Fibroblast of pulmonary artery (primary cell): ENCODE measurements around the gene MYL7.

Experiments
- DNase-seq: peaks from one replicate; pipeline ENCODE4 v3.0.0-alpha.2; 2010; ENCODE audit warnings: low read depth
- H3K4me3 ChIP-seq: replicated peaks from 2 replicates; pipeline ENCODE4 v1.5.1; 2011; ENCODE audit warnings: low read depth, mild to moderate bottlenecking, control low read depth, low read length, moderate library complexity
- TF ChIP-seq, protein P1 (sequence below): IDR thresholded peaks from 2 replicates; pipeline ENCODE4 v1.5.1; 2011; ENCODE audit warnings: mild to moderate bottlenecking, control low read depth, low read length, inconsistent platforms; ENCODE audit errors: missing control alignments

Gene MYL7

DNA sequence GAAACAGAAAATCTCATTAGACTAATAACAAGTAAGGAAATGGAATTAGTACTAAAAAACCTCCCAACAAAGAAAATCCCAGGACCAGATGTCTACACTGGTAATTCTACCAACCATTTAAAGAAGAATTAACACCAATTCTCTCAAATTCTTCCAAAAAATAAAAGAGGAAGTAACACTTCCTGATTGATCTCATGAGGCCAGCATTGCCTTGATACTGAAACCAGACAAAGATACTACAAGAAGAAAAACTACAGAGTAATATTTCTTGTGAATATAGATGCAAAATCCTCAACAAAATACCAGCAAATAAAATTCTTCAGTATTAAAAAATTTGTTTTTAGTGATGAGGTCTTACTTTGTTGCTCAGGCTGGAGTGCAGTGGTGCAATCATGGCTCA lies 26.8 kb upstream of the MYL7 start:
- DNase-seq: no peak
- H3K4me3 ChIP-seq: no peak overlapping the region
- TF ChIP-seq, protein P1, sequence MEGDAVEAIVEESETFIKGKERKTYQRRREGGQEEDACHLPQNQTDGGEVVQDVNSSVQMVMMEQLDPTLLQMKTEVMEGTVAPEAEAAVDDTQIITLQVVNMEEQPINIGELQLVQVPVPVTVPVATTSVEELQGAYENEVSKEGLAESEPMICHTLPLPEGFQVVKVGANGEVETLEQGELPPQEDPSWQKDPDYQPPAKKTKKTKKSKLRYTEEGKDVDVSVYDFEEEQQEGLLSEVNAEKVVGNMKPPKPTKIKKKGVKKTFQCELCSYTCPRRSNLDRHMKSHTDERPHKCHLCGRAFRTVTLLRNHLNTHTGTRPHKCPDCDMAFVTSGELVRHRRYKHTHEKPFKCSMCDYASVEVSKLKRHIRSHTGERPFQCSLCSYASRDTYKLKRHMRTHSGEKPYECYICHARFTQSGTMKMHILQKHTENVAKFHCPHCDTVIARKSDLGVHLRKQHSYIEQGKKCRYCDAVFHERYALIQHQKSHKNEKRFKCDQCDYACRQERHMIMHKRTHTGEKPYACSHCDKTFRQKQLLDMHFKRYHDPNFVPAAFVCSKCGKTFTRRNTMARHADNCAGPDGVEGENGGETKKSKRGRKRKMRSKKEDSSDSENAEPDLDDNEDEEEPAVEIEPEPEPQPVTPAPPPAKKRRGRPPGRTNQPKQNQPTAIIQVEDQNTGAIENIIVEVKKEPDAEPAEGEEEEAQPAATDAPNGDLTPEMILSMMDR: no peak

DNA sequence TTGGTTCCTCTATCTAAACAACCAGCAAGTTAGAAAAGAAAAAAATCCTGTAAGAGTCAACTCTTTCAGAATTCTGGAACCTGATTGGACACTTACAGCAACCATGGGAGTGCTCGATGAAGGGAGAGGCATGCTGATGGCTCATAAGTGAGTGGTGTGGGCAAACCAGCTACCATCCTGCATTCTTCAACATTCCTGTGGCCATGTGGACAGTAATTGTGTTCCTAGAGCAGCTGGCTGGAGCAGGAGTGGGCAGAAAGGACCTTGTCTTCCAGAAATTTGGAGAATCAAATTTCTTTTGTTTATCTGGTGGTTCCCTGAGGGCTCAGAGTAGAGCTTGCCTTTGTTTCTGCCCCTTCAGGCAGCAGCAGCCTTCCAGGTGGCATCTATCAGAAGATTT lies 22.5 kb upstream of the MYL7 start:
- peak; percentile 73 for DNase-seq
- no peak overlapping the region for H3K4me3 ChIP-seq
- TF ChIP-seq, protein P1: no peak

- TF ChIP-seq, protein P1: no peak
- H3K4me3 ChIP-seq: no peak overlapping the region
- no peak for DNase-seq
Measured at GRCh38 chr7:44162785-44163395, 21.8 kb upstream of the MYL7 start.

- DNase-seq: peak; percentile 5
Measured at GRCh38 chr7:44162179-44162578, 21.0 kb upstream of the MYL7 start.

GRCh38 chr7:44161371-44161770 lies 20.2 kb upstream of the MYL7 start:
- TF ChIP-seq, protein P1: no peak
- DNase-seq: no peak
- H3K4me3 ChIP-seq: no peak overlapping the region

More at GRCh38 chr7:44162179-44162578, 21.0 kb upstream of the MYL7 start:
- TF ChIP-seq, protein P1: no peak
- H3K4me3 ChIP-seq: no peak overlapping the region

GRCh38 chr7:44159824-44160630 lies 18.9 kb upstream of the MYL7 start:
- TF ChIP-seq, protein P1: no peak
- DNase-seq: no peak
- no peak overlapping the region for H3K4me3 ChIP-seq
